ENCODE results near the gene PDE4A. TPM values are rescaled to one million over a fixed set of nuclear protein-coding genes. Genes with fewer than 3 reads are reported as not detected.

Gene PDE4A
- total and polyA plus RNA-seq, 2 of the 13 experiments (the other 11 are each of a cell fraction or from before 2014, with no cell fraction given) = 1.1 to 4.1 TPM

- TF ChIP-seq SNAPC4 (CRISPR knock-in tag; IDR thresholded peaks at IDR 0.05) = no peak
- no peak for TF ChIP-seq ZFP82 (CRISPR knock-in tag; IDR thresholded peaks at IDR 0.05; ENCODE audit: borderline replicate concordance)
- no peak for TF ChIP-seq ZNF552 (CRISPR knock-in tag; IDR thresholded peaks at IDR 0.05; ENCODE audit: borderline replicate concordance)
- TF ChIP-seq FOXK2 (IDR thresholded peaks at IDR 0.05) = no peak
- peak; percentile 63 for TF ChIP-seq HOXA5 (CRISPR knock-in tag; IDR thresholded peaks at IDR 0.05)
- no peak for TF ChIP-seq ZKSCAN5 (CRISPR knock-in tag; IDR thresholded peaks at IDR 0.05)
- peak; percentile 9; the same call in 1 of the 2 replicates for TF ChIP-seq GMEB2 (CRISPR knock-in tag; IDR thresholded peaks at IDR 0.05; ENCODE audit: low read depth)
- TF ChIP-seq CENPX (CRISPR knock-in tag; IDR thresholded peaks at IDR 0.05) = no peak
- peak; percentile 58 for TF ChIP-seq ZNF687 (CRISPR knock-in tag; IDR thresholded peaks at IDR 0.05)
- no peak for TF ChIP-seq PAXIP1 (CRISPR knock-in tag; conservative IDR thresholded peaks at IDR 0.05)
- 0 out of 2 replicates have a peak, but pooled peaks have one; percentile 73 for TF ChIP-seq ZNF44 (CRISPR knock-in tag; IDR thresholded peaks at IDR 0.05)
- no peak for TF ChIP-seq ZFP36L2 (CRISPR knock-in tag; IDR thresholded peaks at IDR 0.05)
Measured at GRCh38 chr19:10403137-10404021, 17.0 kb upstream of the PDE4A start, which contains the start of gene CDC37 (continued).
